ENCODE measurements around the gene ZDHHC24.

DNA sequence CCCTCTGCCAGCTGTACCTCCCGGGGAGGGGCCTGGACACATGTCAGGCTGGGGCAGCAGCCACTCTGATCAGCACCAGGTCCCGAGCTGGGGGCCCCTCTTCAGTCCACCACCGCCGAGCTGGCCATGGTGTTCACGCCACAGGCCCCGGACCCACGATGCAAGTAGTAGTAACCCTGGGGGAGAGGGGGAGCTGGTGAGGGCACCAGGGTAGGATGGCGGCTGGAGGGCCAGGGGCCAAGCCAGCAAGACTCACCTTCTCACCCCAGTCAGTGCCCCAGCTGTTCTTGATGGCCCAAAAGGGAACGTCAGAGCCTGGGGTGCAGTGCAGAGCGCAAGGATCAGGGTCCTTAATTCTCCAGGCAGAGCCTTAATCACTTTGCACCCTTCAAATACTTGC is 18.0 kb upstream of the ZDHHC24 start:
- TF ChIP-seq NBN (IDR thresholded peaks at IDR 0.05) (no peak), EZH2 (IDR thresholded peaks at IDR 0.05; ENCODE audit: borderline replicate concordance, control insufficient read depth, low read depth, low read length) (no peak), RFX5 (IDR thresholded peaks at IDR 0.05; ENCODE audit: low read depth, low read length) (no peak), TBL1XR1 (IDR thresholded peaks at IDR 0.05; ENCODE audit: low read depth, low read length) (no peak), SP1 (IDR thresholded peaks at IDR 0.05; ENCODE audit: low read depth, low read length) (no peak), RAD21 (IDR thresholded peaks at IDR 0.05; ENCODE audit: insufficient read depth, low read depth, low read length) (no peak), ETV6 (conservative IDR thresholded peaks at IDR 0.05 in 1 of 2, IDR thresholded peaks at IDR 0.05 in 1 of 2; ENCODE audit: borderline replicate concordance in 1 of 2, low read depth in 1 of 2) (no peak), POLR2A (IDR thresholded peaks at IDR 0.05; ENCODE audit: low read depth, low read length) (no peak), HCFC1 (IDR thresholded peaks at IDR 0.05; ENCODE audit: low read length) (no peak), NR2C1 (IDR thresholded peaks at IDR 0.05) (no peak)
- TF ChIP-seq, protein P1, sequence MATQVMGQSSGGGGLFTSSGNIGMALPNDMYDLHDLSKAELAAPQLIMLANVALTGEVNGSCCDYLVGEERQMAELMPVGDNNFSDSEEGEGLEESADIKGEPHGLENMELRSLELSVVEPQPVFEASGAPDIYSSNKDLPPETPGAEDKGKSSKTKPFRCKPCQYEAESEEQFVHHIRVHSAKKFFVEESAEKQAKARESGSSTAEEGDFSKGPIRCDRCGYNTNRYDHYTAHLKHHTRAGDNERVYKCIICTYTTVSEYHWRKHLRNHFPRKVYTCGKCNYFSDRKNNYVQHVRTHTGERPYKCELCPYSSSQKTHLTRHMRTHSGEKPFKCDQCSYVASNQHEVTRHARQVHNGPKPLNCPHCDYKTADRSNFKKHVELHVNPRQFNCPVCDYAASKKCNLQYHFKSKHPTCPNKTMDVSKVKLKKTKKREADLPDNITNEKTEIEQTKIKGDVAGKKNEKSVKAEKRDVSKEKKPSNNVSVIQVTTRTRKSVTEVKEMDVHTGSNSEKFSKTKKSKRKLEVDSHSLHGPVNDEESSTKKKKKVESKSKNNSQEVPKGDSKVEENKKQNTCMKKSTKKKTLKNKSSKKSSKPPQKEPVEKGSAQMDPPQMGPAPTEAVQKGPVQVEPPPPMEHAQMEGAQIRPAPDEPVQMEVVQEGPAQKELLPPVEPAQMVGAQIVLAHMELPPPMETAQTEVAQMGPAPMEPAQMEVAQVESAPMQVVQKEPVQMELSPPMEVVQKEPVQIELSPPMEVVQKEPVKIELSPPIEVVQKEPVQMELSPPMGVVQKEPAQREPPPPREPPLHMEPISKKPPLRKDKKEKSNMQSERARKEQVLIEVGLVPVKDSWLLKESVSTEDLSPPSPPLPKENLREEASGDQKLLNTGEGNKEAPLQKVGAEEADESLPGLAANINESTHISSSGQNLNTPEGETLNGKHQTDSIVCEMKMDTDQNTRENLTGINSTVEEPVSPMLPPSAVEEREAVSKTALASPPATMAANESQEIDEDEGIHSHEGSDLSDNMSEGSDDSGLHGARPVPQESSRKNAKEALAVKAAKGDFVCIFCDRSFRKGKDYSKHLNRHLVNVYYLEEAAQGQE (IDR thresholded peaks at IDR 0.05; ENCODE audit: low read depth, low read length), result no peak

All from GM12878 (cell line).